Tibial artery (tissue), 4 donors: ENCODE results near the gene URAD.

ENCODE experiments used
- DNase-seq, 2 donors: peaks; one replicate each; pipeline ENCODE4 v3.0.0-alpha.2; 2019
- H3K27ac ChIP-seq, 2 donors: fragments of 200-600 bp; sonication (generic) in 1 of 2; 1 replicate in 1 of 2; 2 replicates in 1 of 2; pipeline ENCODE4 v1.5.1; 2018 to 2019; ENCODE audit warnings: mild to moderate bottlenecking in 1 of 2
- H3K27me3 ChIP-seq, 2 donors: fragments of 200-600 bp; sonication (generic) in 1 of 2; one replicate each; pipeline versions ENCODE4 v1.5.1 to v1.6.0; 2016 to 2019
- H3K36me3 ChIP-seq, 3 donors: fragments of 200-600 bp; sonication (generic) in 2 of 3; one replicate each; pipeline ENCODE4 v1.5.1; 2016 to 2019; ENCODE audit warnings: mild to moderate bottlenecking in 2 of 3
- H3K4me1 ChIP-seq, 4 donors: fragments of 200-600 bp; sonication (generic) in 2 of 4; 1 replicate in 3 of 4; 2 replicates in 1 of 4; pipeline ENCODE4 v1.5.1; 2016 to 2019
- H3K4me3 ChIP-seq, 2 donors: fragments of 200-600 bp; sonication (generic) in 1 of 2; 1 replicate in 1 of 2; 2 replicates in 1 of 2; pipeline ENCODE4 v1.5.1; 2018 to 2019; ENCODE audit warnings: mild to moderate bottlenecking in 2 of 2
- H3K9me3 ChIP-seq, 3 donors: fragments of 200-600 bp; sonication (generic) in 1 of 3; one replicate each; pipeline ENCODE4 v1.5.1; 2016 to 2019
- CTCF ChIP-seq, 2 experiments: fragments of 200-600 bp in 1 of 2; fragments of 450-650 bp in 1 of 2; IDR thresholded peaks; one replicate each; pipeline ENCODE4 v1.5.1; 2017 to 2019; ENCODE audit warnings: antibody characterized with exemption in 2 of 2, mild to moderate bottlenecking in 1 of 2, moderate library complexity in 1 of 2
- intact Hi-C: fragments of 100-400 bp; cut with DNase I; formaldehyde crosslinking; loops from one replicate; pipeline ENCODE4 v1.15.0; 2023; ENCODE audit warnings: low total_unique reads

Gene URAD

GRCh38 chr13:27967736-27968315 lies 20.7 kb downstream of the URAD start:
- no peaks in the 10 kb centered on the region for H3K9me3 ChIP-seq
- no peaks in the 10 kb centered on the region for H3K36me3 ChIP-seq
- intact Hi-C loops = loop anchor here (5.0 kb wide), 1 partner anchor 136 kb away; no protein-coding TSS in a partner anchor
- no peak for TF ChIP-seq CTCF (IDR thresholded peaks at IDR 0.05)
- H3K27me3 ChIP-seq = peaks cover 0 to 93% of the 10 kb centered on the region in 2 donors
- H3K27ac ChIP-seq = no peak overlapping the region
- peak overlapping the region in 1 of 2 donors; percentile 1 for H3K4me3 ChIP-seq
- DNase-seq = no peak
- peaks cover 0 to 48% (median 25%) of the 10 kb centered on the region in 4 donors for H3K4me1 ChIP-seq

GRCh38 chr13:27967203-27967735 lies 21.2 kb downstream of the URAD start:
- peaks cover 0 to 93% of the 10 kb centered on the region in 2 donors for H3K27me3 ChIP-seq
- H3K9me3 ChIP-seq = no peaks in the 10 kb centered on the region
- H3K4me1 ChIP-seq = peaks cover 0 to 48% (median 25%) of the 10 kb centered on the region in 4 donors
- intact Hi-C loops = loop anchor here (5.0 kb wide), 1 partner anchor 135 kb away; no protein-coding TSS in a partner anchor
- H3K27ac ChIP-seq = no peak overlapping the region
- no peak for DNase-seq
- TF ChIP-seq CTCF (IDR thresholded peaks at IDR 0.05) = no peak
- no peaks in the 10 kb centered on the region for H3K36me3 ChIP-seq
- no peak overlapping the region for H3K4me3 ChIP-seq

DNA sequence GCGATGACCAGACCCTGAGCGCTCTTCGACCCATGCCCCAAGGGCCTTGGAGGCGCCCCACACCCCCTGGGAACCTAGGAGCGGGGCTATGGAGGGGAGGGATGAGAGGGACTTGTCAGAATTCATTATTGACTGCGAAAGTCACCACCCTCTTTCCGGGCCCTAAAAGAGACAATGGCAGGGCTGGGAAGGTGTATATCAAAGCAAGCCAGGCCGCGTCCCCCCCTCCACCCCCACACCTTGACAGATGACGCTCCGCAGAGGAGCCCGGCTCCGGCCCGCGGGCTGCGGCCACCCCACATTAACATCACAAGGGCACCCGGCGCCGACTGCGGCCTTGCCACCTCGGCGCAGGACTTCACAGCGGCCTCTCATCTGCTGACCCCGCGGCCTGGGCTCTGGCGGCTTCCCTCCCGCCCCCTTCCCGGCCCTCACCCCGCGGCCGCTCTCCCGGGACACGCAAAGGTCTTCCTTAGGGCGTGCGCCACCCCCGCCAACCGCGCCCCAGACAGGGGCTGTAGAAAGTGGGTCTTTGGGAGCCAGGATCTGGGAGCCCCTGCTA lies 21.8 kb downstream of the URAD start:
- Histone ChIP-seq H3K27ac (no peak overlapping the region), H3K36me3 (no peaks in the 10 kb centered on the region), H3K9me3 (no peaks in the 10 kb centered on the region), H3K27me3 (peaks cover 0 to 91% of the 10 kb centered on the region in 2 donors), H3K4me3 (no peak overlapping the region), H3K4me1 (peaks cover 0 to 48% (median 25%) of the 10 kb centered on the region in 4 donors)
- no peak for DNase-seq
- intact Hi-C loops = loop anchor here (5.0 kb wide), 1 partner anchor 134 kb away; no protein-coding TSS in a partner anchor
- TF ChIP-seq CTCF (IDR thresholded peaks at IDR 0.05) = no peak

- intact Hi-C loops = loop anchor here (5.0 kb wide), 1 partner anchor 134 kb away; no protein-coding TSS in a partner anchor
- DNase-seq = no peak
- no peak overlapping the region for H3K4me3 ChIP-seq
- H3K27me3 ChIP-seq = peaks cover 0 to 91% of the 10 kb centered on the region in 2 donors
- TF ChIP-seq CTCF (IDR thresholded peaks at IDR 0.05) = no peak
- no peak overlapping the region for H3K27ac ChIP-seq
- H3K4me1 ChIP-seq = peaks cover 0 to 51% (median 27%) of the 10 kb centered on the region in 4 donors
- no peaks in the 10 kb centered on the region for H3K9me3 ChIP-seq
- H3K36me3 ChIP-seq = no peaks in the 10 kb centered on the region
Observed at GRCh38 chr13:27965740-27966640, 22.5 kb downstream of the URAD start.

GRCh38 chr13:27965343-27965739 lies 23.2 kb downstream of the URAD start:
- Histone ChIP-seq H3K27ac (no peak overlapping the region), H3K27me3 (peaks cover 0 to 91% of the 10 kb centered on the region in 2 donors)
- DNase-seq = no peak

More at GRCh38 chr13:27965343-27965739, 23.2 kb downstream of the URAD start:
- H3K36me3 ChIP-seq = no peaks in the 10 kb centered on the region
- no peaks in the 10 kb centered on the region for H3K9me3 ChIP-seq
- intact Hi-C loops = loop anchor here (5.0 kb wide), 1 partner anchor 133 kb away; no protein-coding TSS in a partner anchor
- no peak overlapping the region for H3K4me3 ChIP-seq
- no peak for TF ChIP-seq CTCF (IDR thresholded peaks at IDR 0.05)
- peaks cover 0 to 52% (median 34%) of the 10 kb centered on the region in 4 donors for H3K4me1 ChIP-seq
